Subcutaneous adipose tissue (tissue), 4 donors: Measurements from ENCODE around the gene TMEM184B. TPM values are rescaled to one million over a fixed set of nuclear protein-coding genes. Genes with fewer than 3 reads are reported as not detected.

Source experiments
- CTCF ChIP-seq: fragments of 450-650 bp; IDR thresholded peaks from one replicate; pipeline ENCODE4 v1.5.1; 2016; ENCODE audit warnings: low read depth, mild to moderate bottlenecking, control low read depth, antibody characterized with exemption, moderate library complexity
- total RNA-seq, 4 donors: library from RNA; depleted of rRNA; stranded (reverse); fragments of >200 nt; gene quantifications; one replicate each; pipeline ENCODE4 v1.1.0, GENCODE V29; 2016

The TMEM184B gene
- total RNA-seq, 4 donors from 2014 or later = 23.6 to 105 (median 41.4) TPM

- TF ChIP-seq CTCF = no peak
Measured at GRCh38 chr22:38260761-38261681, 11.8 kb downstream of the TMEM184B start.

- TF ChIP-seq CTCF = no peak
Measured at GRCh38 chr22:38259370-38259769, 13.4 kb downstream of the TMEM184B start.

GRCh38 chr22:38258895-38259294 is 13.9 kb downstream of the TMEM184B start:
- TF ChIP-seq CTCF = no peak

GRCh38 chr22:38257650-38258250 is 15.1 kb downstream of the TMEM184B start:
- TF ChIP-seq CTCF = no peak

- no peak for TF ChIP-seq CTCF
Measured at GRCh38 chr22:38257181-38257580, 15.6 kb downstream of the TMEM184B start.

GRCh38 chr22:38255697-38256096 is 17.1 kb downstream of the TMEM184B start:
- TF ChIP-seq CTCF = no peak

GRCh38 chr22:38251341-38251692 is 21.5 kb downstream of the TMEM184B start:
- TF ChIP-seq CTCF = no peak
